Subcutaneous abdominal adipose tissue (tissue), 5 donors: ENCODE data around the gene ACAA2.
A peak's percentile ranks its signal among the peaks of the same experiment; 100 is the strongest.

Experiments used
- H3K27ac ChIP-seq: one replicate; pipeline ENCODE4 v1.7.0; 2013; ENCODE audit warnings: low read depth, mild to moderate bottlenecking, inconsistent platforms, low read length, moderate library complexity
- H3K27me3 ChIP-seq, 5 donors: one replicate each; pipeline ENCODE4 v1.7.0; 2013; ENCODE audit warnings: low read length in 5 of 5, inconsistent platforms in 1 of 5; ENCODE audit not compliant: control insufficient read depth in 5 of 5, insufficient read depth in 4 of 5
- H3K36me3 ChIP-seq, 5 donors: one replicate each; pipeline ENCODE4 v1.7.0; 2013; ENCODE audit warnings: low read length in 5 of 5; ENCODE audit not compliant: control insufficient read depth in 5 of 5, insufficient read depth in 5 of 5
- H3K4me1 ChIP-seq, 5 donors: one replicate each; pipeline ENCODE4 v1.7.0; 2013; ENCODE audit warnings: low read length in 5 of 5, mild to moderate bottlenecking in 3 of 5, moderate library complexity in 1 of 5; ENCODE audit not compliant: control insufficient read depth in 5 of 5, insufficient read depth in 5 of 5
- H3K4me3 ChIP-seq, 5 donors: one replicate each; pipeline ENCODE4 v1.7.0; 2013; ENCODE audit warnings: low read length in 5 of 5, low read depth in 1 of 5
- H3K9ac ChIP-seq, 5 donors: one replicate each; pipeline ENCODE4 v1.7.0; 2013; ENCODE audit warnings: low read length in 5 of 5, mild to moderate bottlenecking in 4 of 5, moderate library complexity in 3 of 5
- H3K9me3 ChIP-seq, 5 donors: one replicate each; pipeline ENCODE4 v1.7.0; 2013; ENCODE audit warnings: low read length in 5 of 5; ENCODE audit not compliant: control insufficient read depth in 5 of 5
- donor health status: healthy.
- donor health status: healthy.
- donor health status: healthy.
- donor health status: healthy.
- donor health status: healthy.

ACAA2 gene

GRCh38 chr18:49813319-49814146 lies at the start of gene ACAA2:
Gene ACAA2, minus strand, starts transcription at chr18:49813533. Its CDS starts 49 bp downstream, at chr18:49813484.
- Histone ChIP-seq H3K27me3 (no peaks in the 10 kb centered on the region), H3K27ac (peak within 1 kb of the TSS; percentile 99), H3K4me1 (peaks cover 0 to 34% (median 27%) of the 10 kb centered on the region in 5 donors), H3K9ac (peak within 1 kb of the TSS; percentile 91 to 97 (median 93)), H3K4me3 (peak within 1 kb of the TSS; percentile 78 to 88 (median 87)), H3K9me3 (peaks cover 0 to 5% (median 3%) of the 10 kb centered on the region in 5 donors), H3K36me3 (peaks cover 0 to 5% (median 4%) of the 10 kb centered on the region in 5 donors)

GRCh38 chr18:49862656-49863385 lies 49.5 kb upstream of the ACAA2 start:
- Histone ChIP-seq H3K4me3 (no peak overlapping the region), H3K9me3 (no peaks in the 10 kb centered on the region), H3K27me3 (peaks cover 0 to 10% (median 0%) of the 10 kb centered on the region in 5 donors), H3K4me1 (peaks cover 0 to 5% (median 4%) of the 10 kb centered on the region in 5 donors), H3K9ac (no peak overlapping the region), H3K27ac (no peak overlapping the region), H3K36me3 (no peaks in the 10 kb centered on the region)

- H3K4me1 ChIP-seq, result peaks cover 0 to 5% (median 4%) of the 10 kb centered on the region in 5 donors
Measured at GRCh38 chr18:49861659-49862058, 48.3 kb upstream of the ACAA2 start.

GRCh38 chr18:49859725-49860124 lies 46.4 kb upstream of the ACAA2 start:
- Histone ChIP-seq H3K4me3 (no peak overlapping the region), H3K27ac (no peak overlapping the region), H3K27me3 (peaks cover 0 to 5% (median 0%) of the 10 kb centered on the region in 5 donors), H3K9me3 (no peaks in the 10 kb centered on the region), H3K9ac (no peak overlapping the region), H3K4me1 (peaks cover 0 to 5% (median 4%) of the 10 kb centered on the region in 5 donors), H3K36me3 (no peaks in the 10 kb centered on the region)

More at GRCh38 chr18:49861659-49862058, 48.3 kb upstream of the ACAA2 start:
- H3K27me3 ChIP-seq, result peaks cover 0 to 5% (median 0%) of the 10 kb centered on the region in 5 donors
- H3K27ac ChIP-seq, result no peak overlapping the region
- no peak overlapping the region for H3K4me3 ChIP-seq
- no peaks in the 10 kb centered on the region for H3K9me3 ChIP-seq
- no peak overlapping the region for H3K9ac ChIP-seq
- no peaks in the 10 kb centered on the region for H3K36me3 ChIP-seq

- Histone ChIP-seq H3K4me3 (no peak overlapping the region), H3K27me3 (peaks cover 0 to 5% (median 0%) of the 10 kb centered on the region in 5 donors), H3K9ac (no peak overlapping the region), H3K36me3 (no peaks in the 10 kb centered on the region), H3K4me1 (peaks cover 0 to 5% (median 4%) of the 10 kb centered on the region in 5 donors), H3K9me3 (no peaks in the 10 kb centered on the region), H3K27ac (no peak overlapping the region)
Measured at GRCh38 chr18:49859021-49859359, 45.7 kb upstream of the ACAA2 start.

- Histone ChIP-seq H3K9ac (no peak overlapping the region), H3K36me3 (no peaks in the 10 kb centered on the region), H3K9me3 (no peaks in the 10 kb centered on the region), H3K27ac (no peak overlapping the region), H3K4me3 (no peak overlapping the region), H3K4me1 (peaks cover 0 to 5% (median 4%) of the 10 kb centered on the region in 5 donors), H3K27me3 (peaks cover 0 to 5% (median 0%) of the 10 kb centered on the region in 5 donors)
Measured at GRCh38 chr18:49858309-49859020, 45.1 kb upstream of the ACAA2 start.

- H3K27me3 ChIP-seq, result peaks cover 0 to 3% (median 0%) of the 10 kb centered on the region in 5 donors
- peaks cover 0 to 5% (median 4%) of the 10 kb centered on the region in 5 donors for H3K4me1 ChIP-seq
- no peaks in the 10 kb centered on the region for H3K9me3 ChIP-seq
- H3K27ac ChIP-seq, result no peak overlapping the region
- H3K9ac ChIP-seq, result no peak overlapping the region
- no peaks in the 10 kb centered on the region for H3K36me3 ChIP-seq
- H3K4me3 ChIP-seq, result no peak overlapping the region
Measured at GRCh38 chr18:49857708-49858107, 44.4 kb upstream of the ACAA2 start.

GRCh38 chr18:49856496-49856895 lies 43.2 kb upstream of the ACAA2 start:
- H3K36me3 ChIP-seq, result no peaks in the 10 kb centered on the region
- no peak overlapping the region for H3K27ac ChIP-seq
- peaks cover 0 to 5% (median 4%) of the 10 kb centered on the region in 5 donors for H3K4me1 ChIP-seq
- no peak overlapping the region for H3K9ac ChIP-seq
- H3K4me3 ChIP-seq, result no peak overlapping the region
- no peaks in the 10 kb centered on the region for H3K9me3 ChIP-seq
- no peaks in the 10 kb centered on the region for H3K27me3 ChIP-seq

- Histone ChIP-seq H3K9ac (no peak overlapping the region), H3K9me3 (no peaks in the 10 kb centered on the region), H3K36me3 (no peaks in the 10 kb centered on the region), H3K4me3 (no peak overlapping the region), H3K27me3 (no peaks in the 10 kb centered on the region), H3K4me1 (peaks cover 0 to 5% (median 4%) of the 10 kb centered on the region in 5 donors), H3K27ac (no peak overlapping the region)
Measured at GRCh38 chr18:49855711-49856415, 42.5 kb upstream of the ACAA2 start.
